ENCODE results near the gene PAFAH1B1.

The PAFAH1B1 gene

DNA sequence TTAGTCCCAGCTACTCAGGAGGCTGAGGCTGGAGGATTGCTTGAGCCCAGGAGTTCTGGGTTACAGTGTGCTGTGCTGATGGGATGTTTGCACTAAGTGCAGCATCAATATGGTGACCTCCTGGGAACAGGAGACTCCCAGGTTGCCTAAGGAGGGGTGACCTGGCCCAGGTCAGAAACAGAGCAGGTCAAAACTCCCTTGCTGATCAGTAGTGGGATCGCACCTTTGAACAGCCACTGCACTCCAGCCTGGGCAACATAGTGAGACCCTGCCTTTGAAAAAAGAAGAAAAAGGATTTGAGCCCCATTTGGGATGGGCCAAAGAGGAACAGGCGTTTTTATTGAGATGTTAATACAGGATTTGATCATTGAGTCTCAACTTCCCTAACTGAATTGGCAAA is 87.5 kb downstream of the PAFAH1B1 start:
- Histone ChIP-seq H3K9me3 (ENCODE audit: control insufficient read depth, insufficient read depth, low read length) (no peaks in the 10 kb centered on the region), H3K9me2 (replicated peaks; ENCODE audit: control insufficient read depth, low read length) (no peaks in the 10 kb centered on the region), H3K79me2 (ENCODE audit: control insufficient read depth, low read length) (peaks cover 10% of the 10 kb centered on the region), H3K36me3 (ENCODE audit: control insufficient read depth, low read length) (peaks cover 79% of the 10 kb centered on the region), H3K4me3 (ENCODE audit: low read length) (no peak overlapping the region), H3K27ac (ENCODE audit: low read depth, low read length) (no peak overlapping the region), H4K20me1 (ENCODE audit: control insufficient read depth, insufficient read depth, low read depth, low read length) (0 out of 2 replicates have a peak, but pooled peaks cover 3% of the 10 kb centered on the region), H3K27me3 (ENCODE audit: control insufficient read depth, low read length) (no peaks in the 10 kb centered on the region), H3K4me2 (ENCODE audit: low read length) (no peak overlapping the region), H3F3A (ENCODE audit: control insufficient read depth, insufficient read depth) (peaks cover 37% of the 10 kb centered on the region), H3K4me1 (ENCODE audit: control insufficient read depth, low read length) (no peaks in the 10 kb centered on the region)
- TF ChIP-seq, protein P1, sequence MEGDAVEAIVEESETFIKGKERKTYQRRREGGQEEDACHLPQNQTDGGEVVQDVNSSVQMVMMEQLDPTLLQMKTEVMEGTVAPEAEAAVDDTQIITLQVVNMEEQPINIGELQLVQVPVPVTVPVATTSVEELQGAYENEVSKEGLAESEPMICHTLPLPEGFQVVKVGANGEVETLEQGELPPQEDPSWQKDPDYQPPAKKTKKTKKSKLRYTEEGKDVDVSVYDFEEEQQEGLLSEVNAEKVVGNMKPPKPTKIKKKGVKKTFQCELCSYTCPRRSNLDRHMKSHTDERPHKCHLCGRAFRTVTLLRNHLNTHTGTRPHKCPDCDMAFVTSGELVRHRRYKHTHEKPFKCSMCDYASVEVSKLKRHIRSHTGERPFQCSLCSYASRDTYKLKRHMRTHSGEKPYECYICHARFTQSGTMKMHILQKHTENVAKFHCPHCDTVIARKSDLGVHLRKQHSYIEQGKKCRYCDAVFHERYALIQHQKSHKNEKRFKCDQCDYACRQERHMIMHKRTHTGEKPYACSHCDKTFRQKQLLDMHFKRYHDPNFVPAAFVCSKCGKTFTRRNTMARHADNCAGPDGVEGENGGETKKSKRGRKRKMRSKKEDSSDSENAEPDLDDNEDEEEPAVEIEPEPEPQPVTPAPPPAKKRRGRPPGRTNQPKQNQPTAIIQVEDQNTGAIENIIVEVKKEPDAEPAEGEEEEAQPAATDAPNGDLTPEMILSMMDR (IDR thresholded peaks at IDR 0.05; ENCODE audit: low read depth, low read length, poor library complexity, severe bottlenecking) = no peak
- no peak for TF ChIP-seq EZH2phosphoT487 (IDR thresholded peaks at IDR 0.05; ENCODE audit: borderline replicate concordance, low read length)

GRCh38 chr17:2681650-2682049 is 88.2 kb downstream of the PAFAH1B1 start:
- Histone ChIP-seq H3K4me1 (ENCODE audit: control insufficient read depth, low read length) (no peaks in the 10 kb centered on the region), H3K4me3 (ENCODE audit: low read length) (no peak overlapping the region), H3K9me3 (ENCODE audit: control insufficient read depth, insufficient read depth, low read length) (no peaks in the 10 kb centered on the region), H3K27ac (ENCODE audit: low read depth, low read length) (no peak overlapping the region), H3K27me3 (ENCODE audit: control insufficient read depth, low read length) (no peaks in the 10 kb centered on the region), H3K9me2 (replicated peaks; ENCODE audit: control insufficient read depth, low read length) (no peaks in the 10 kb centered on the region), H3K79me2 (ENCODE audit: control insufficient read depth, low read length) (peaks cover 5% of the 10 kb centered on the region), H4K20me1 (ENCODE audit: control insufficient read depth, insufficient read depth, low read depth, low read length) (0 out of 2 replicates have a peak, but pooled peaks cover 3% of the 10 kb centered on the region), H3F3A (ENCODE audit: control insufficient read depth, insufficient read depth) (peaks cover 42% of the 10 kb centered on the region), H3K4me2 (ENCODE audit: low read length) (no peak overlapping the region), H3K36me3 (ENCODE audit: control insufficient read depth, low read length) (peaks cover 72% of the 10 kb centered on the region)
- TF ChIP-seq, protein P1 (IDR thresholded peaks at IDR 0.05; ENCODE audit: low read depth, low read length, poor library complexity, severe bottlenecking) = no peak
- no peak for TF ChIP-seq EZH2phosphoT487 (IDR thresholded peaks at IDR 0.05; ENCODE audit: borderline replicate concordance, low read length)

GRCh38 chr17:2682176-2682938 is 88.9 kb downstream of the PAFAH1B1 start:
- peaks cover 65% of the 10 kb centered on the region for H3K36me3 ChIP-seq (ENCODE audit: control insufficient read depth, low read length)
- no peak overlapping the region for H3K27ac ChIP-seq (ENCODE audit: low read depth, low read length)
- TF ChIP-seq, protein P1 (IDR thresholded peaks at IDR 0.05; ENCODE audit: low read depth, low read length, poor library complexity, severe bottlenecking) = no peak
- TF ChIP-seq EZH2phosphoT487 (IDR thresholded peaks at IDR 0.05; ENCODE audit: borderline replicate concordance, low read length) = no peak
- peaks cover 2% of the 10 kb centered on the region for H3K79me2 ChIP-seq (ENCODE audit: control insufficient read depth, low read length)
- no peak overlapping the region for H3K4me2 ChIP-seq (ENCODE audit: low read length)
- no peaks in the 10 kb centered on the region for H3K9me2 ChIP-seq (replicated peaks; ENCODE audit: control insufficient read depth, low read length)
- H3K4me3 ChIP-seq (ENCODE audit: low read length) = no peak overlapping the region
- H3K27me3 ChIP-seq (ENCODE audit: control insufficient read depth, low read length) = no peaks in the 10 kb centered on the region
- H3K4me1 ChIP-seq (ENCODE audit: control insufficient read depth, low read length) = no peaks in the 10 kb centered on the region
- 0 out of 2 replicates have a peak, but pooled peaks cover 3% of the 10 kb centered on the region for H4K20me1 ChIP-seq (ENCODE audit: control insufficient read depth, insufficient read depth, low read depth, low read length)
- peaks cover 46% of the 10 kb centered on the region for H3F3A ChIP-seq (ENCODE audit: control insufficient read depth, insufficient read depth)
- H3K9me3 ChIP-seq (ENCODE audit: control insufficient read depth, insufficient read depth, low read length) = no peaks in the 10 kb centered on the region

All from DOHH2 (cell line).